Osteoblast (primary cell): Measurements from ENCODE around the gene ERICH6B. TPM values are rescaled to one million over a fixed set of nuclear protein-coding genes. Genes with fewer than 3 reads are reported as not detected.

ENCODE experiments used
- DNase-seq: peaks from one replicate; pipeline ENCODE4 v3.0.0; 2011; ENCODE audit warnings: low spot score, mixed read lengths; ENCODE audit not compliant: insufficient read length; ENCODE audit errors: missing footprints
- H2AFZ ChIP-seq: 2 replicates; pipeline ENCODE4 v1.6.0; 2011; ENCODE audit warnings: mild to moderate bottlenecking, low read length
- H3K27ac ChIP-seq: 2 replicates; pipeline ENCODE4 v1.5.1; 2011; ENCODE audit warnings: mild to moderate bottlenecking, low read depth, low read length, moderate library complexity
- H3K27me3 ChIP-seq: 2 replicates; pipeline ENCODE4 v1.6.0; 2012; ENCODE audit warnings: mild to moderate bottlenecking, control low read depth, inconsistent platforms, low read length, moderate library complexity; ENCODE audit not compliant: insufficient read depth
- H3K36me3 ChIP-seq: 2 replicates; pipeline ENCODE4 v1.5.1; 2011; ENCODE audit warnings: mild to moderate bottlenecking, low read length, control low read depth, moderate library complexity; ENCODE audit not compliant: insufficient read depth
- H3K4me1 ChIP-seq: 2 replicates; pipeline ENCODE4 v1.5.1; 2011; ENCODE audit warnings: mild to moderate bottlenecking, low read length, control low read depth, moderate library complexity; ENCODE audit not compliant: insufficient read depth
- H3K4me2 ChIP-seq: 2 replicates; pipeline ENCODE4 v1.6.0; 2011; ENCODE audit warnings: mild to moderate bottlenecking, low read length; ENCODE audit not compliant: insufficient read depth
- H3K4me3 ChIP-seq: fragments of 200-600 bp; sonication (generic); 3 replicates; pipeline ENCODE4 v1.5.1; 2012; ENCODE audit warnings: mild to moderate bottlenecking, low read length, inconsistent platforms; ENCODE audit not compliant: insufficient read depth
- H3K79me2 ChIP-seq: 2 replicates; pipeline ENCODE4 v1.6.0; 2012; ENCODE audit warnings: mild to moderate bottlenecking, low read length, control low read depth, inconsistent platforms; ENCODE audit not compliant: insufficient read depth
- H3K9me3 ChIP-seq: 2 replicates; pipeline ENCODE4 v1.5.1; 2011; ENCODE audit warnings: low read depth, low read length, control low read depth
- H4K20me1 ChIP-seq: 2 replicates; pipeline ENCODE4 v1.6.0; 2012; ENCODE audit warnings: mild to moderate bottlenecking, low read length, control low read depth; ENCODE audit not compliant: insufficient read depth
- CTCF ChIP-seq: IDR thresholded peaks from 2 replicates; pipeline ENCODE4 v1.5.1; 2011; ENCODE audit warnings: mild to moderate bottlenecking, low read depth, low read length, moderate library complexity; ENCODE audit errors: extremely low read depth
- total RNA-seq: library from RNA; depleted of rRNA; stranded (reverse); fragments of >200 nt; gene quantifications from 2 replicates; pipeline ENCODE4 v1.2.3, GENCODE V29; 2012

Gene ERICH6B
- total RNA-seq, 1 donor = not detected

- DNase-seq = peak; percentile 9
- no peak overlapping the region for H3K4me3 ChIP-seq
- H3K79me2 ChIP-seq = no peaks in the 10 kb centered on the region
- no peaks in the 10 kb centered on the region for H3K36me3 ChIP-seq
- peaks cover 9% of the 10 kb centered on the region for H3K27me3 ChIP-seq
- H3K9me3 ChIP-seq = no peaks in the 10 kb centered on the region
- no peak overlapping the region for H3K27ac ChIP-seq
- TF ChIP-seq CTCF = no peak
- no peaks in the 10 kb centered on the region for H4K20me1 ChIP-seq
- no peak overlapping the region for H3K4me2 ChIP-seq
- no peak overlapping the region for H2AFZ ChIP-seq
- H3K4me1 ChIP-seq = no peaks in the 10 kb centered on the region
Observed at GRCh38 chr13:45598597-45598996, 16.9 kb downstream of the ERICH6B start.

GRCh38 chr13:45596800-45597475 lies 18.6 kb downstream of the ERICH6B start:
- DNase-seq = no peak
- H3K4me2 ChIP-seq = no peak overlapping the region
- no peaks in the 10 kb centered on the region for H3K4me1 ChIP-seq
- no peaks in the 10 kb centered on the region for H3K36me3 ChIP-seq
- no peaks in the 10 kb centered on the region for H4K20me1 ChIP-seq
- no peaks in the 10 kb centered on the region for H3K79me2 ChIP-seq
- no peak overlapping the region for H2AFZ ChIP-seq
- H3K27ac ChIP-seq = no peak overlapping the region
- H3K27me3 ChIP-seq = peaks cover 3% of the 10 kb centered on the region
- no peak overlapping the region for H3K4me3 ChIP-seq
- TF ChIP-seq CTCF = no peak
- no peaks in the 10 kb centered on the region for H3K9me3 ChIP-seq

- no peaks in the 10 kb centered on the region for H3K9me3 ChIP-seq
- TF ChIP-seq CTCF = no peak
- H2AFZ ChIP-seq = no peak overlapping the region
- H3K4me2 ChIP-seq = no peak overlapping the region
- no peak for DNase-seq
- peaks cover 3% of the 10 kb centered on the region for H3K27me3 ChIP-seq
- no peak overlapping the region for H3K27ac ChIP-seq
- no peak overlapping the region for H3K4me3 ChIP-seq
- H4K20me1 ChIP-seq = no peaks in the 10 kb centered on the region
- no peaks in the 10 kb centered on the region for H3K4me1 ChIP-seq
- H3K79me2 ChIP-seq = no peaks in the 10 kb centered on the region
- no peaks in the 10 kb centered on the region for H3K36me3 ChIP-seq
Observed at GRCh38 chr13:45595965-45596364, 19.6 kb downstream of the ERICH6B start.

GRCh38 chr13:45594764-45595163 lies 20.8 kb downstream of the ERICH6B start:
- Histone ChIP-seq H3K27me3 (peaks cover 6% of the 10 kb centered on the region), H4K20me1 (no peaks in the 10 kb centered on the region), H3K27ac (no peak overlapping the region), H3K36me3 (no peaks in the 10 kb centered on the region), H3K4me1 (no peaks in the 10 kb centered on the region), H3K9me3 (no peaks in the 10 kb centered on the region), H3K4me2 (no peak overlapping the region), H3K79me2 (no peaks in the 10 kb centered on the region), H3K4me3 (no peak overlapping the region), H2AFZ (no peak overlapping the region)
- TF ChIP-seq CTCF = no peak
- no peak for DNase-seq
